HEK293 (cell line): ENCODE measurements around the gene ADORA3.

Experiments
- CTCF ChIP-seq: fragments of 450-650 bp; formaldehyde crosslinking; IDR thresholded peaks from 2 replicates; pipeline ENCODE4 v1.5.1; 2016; ENCODE audit warnings: missing biosample characterization, missing genetic modification characterization
- GLI4 ChIP-seq: fragments of 450-650 bp; formaldehyde crosslinking; IDR thresholded peaks from 2 replicates; pipeline ENCODE4 v1.5.1; 2016; ENCODE audit warnings: missing biosample characterization, missing genetic modification characterization
- PATZ1 ChIP-seq: fragments of 450-650 bp; formaldehyde crosslinking; IDR thresholded peaks from 2 replicates; pipeline ENCODE4 v1.5.1; 2016; ENCODE audit warnings: missing biosample characterization, missing genetic modification characterization
- PRDM1 ChIP-seq: fragments of 450-650 bp; formaldehyde crosslinking; IDR thresholded peaks from 2 replicates; pipeline ENCODE4; 2016; ENCODE audit warnings: missing biosample characterization, missing genetic modification characterization
- ZBTB21 ChIP-seq: fragments of 450-650 bp; formaldehyde crosslinking; IDR thresholded peaks from 2 replicates; pipeline ENCODE4 v1.5.1; 2017; ENCODE audit warnings: missing biosample characterization, missing genetic modification characterization
- ZBTB49 ChIP-seq: fragments of 450-650 bp; formaldehyde crosslinking; IDR thresholded peaks from 2 replicates; pipeline ENCODE4 v1.5.1; 2016; ENCODE audit warnings: missing biosample characterization, missing genetic modification characterization, low read depth
- ZNF138 ChIP-seq: fragments of 450-650 bp; formaldehyde crosslinking; IDR thresholded peaks from 2 replicates; pipeline ENCODE4 v1.5.1; 2016; ENCODE audit warnings: missing biosample characterization, missing genetic modification characterization, borderline replicate concordance
- ZNF148 ChIP-seq: fragments of 450-650 bp; formaldehyde crosslinking; IDR thresholded peaks from 2 replicates; pipeline ENCODE4 v1.5.0; 2017; ENCODE audit warnings: missing biosample characterization, missing genetic modification characterization, borderline replicate concordance
- ZNF16 ChIP-seq: fragments of 450-650 bp; formaldehyde crosslinking; IDR thresholded peaks from 2 replicates; pipeline ENCODE4 v1.5.1; 2016; ENCODE audit warnings: low read depth, missing biosample characterization, missing genetic modification characterization
- ZNF184 ChIP-seq: fragments of 450-650 bp; IDR thresholded peaks from 2 replicates; pipeline ENCODE4 v1.5.1; 2018; ENCODE audit warnings: missing biosample characterization, mild to moderate bottlenecking, missing genetic modification characterization
- ZNF266 ChIP-seq: fragments of 450-650 bp; formaldehyde crosslinking; IDR thresholded peaks from 2 replicates; pipeline ENCODE4 v1.5.1; 2016; ENCODE audit warnings: missing biosample characterization, missing genetic modification characterization, low read depth
- ZNF791 ChIP-seq: fragments of 450-650 bp; formaldehyde crosslinking; IDR thresholded peaks from 2 replicates; pipeline ENCODE4 v1.5.1; 2016; ENCODE audit warnings: missing biosample characterization, missing genetic modification characterization
- ZNF792 ChIP-seq: fragments of 450-650 bp; formaldehyde crosslinking; IDR thresholded peaks from 2 replicates; pipeline ENCODE4 v1.5.1; 2016; ENCODE audit warnings: missing biosample characterization, missing genetic modification characterization
- ZSCAN18 ChIP-seq: fragments of 450-650 bp; formaldehyde crosslinking; IDR thresholded peaks from 2 replicates; pipeline ENCODE4 v1.5.1; 2016; ENCODE audit warnings: missing biosample characterization, missing genetic modification characterization

- TF ChIP-seq CTCF (tag by site-specific recombination) (no peak), ZNF791 (tag by site-specific recombination) (no peak), ZNF266 (no peak), PRDM1 (tag by site-specific recombination) (no peak), ZNF148 (tag by site-specific recombination) (no peak), ZNF16 (no peak), GLI4 (tag by site-specific recombination) (no peak), PATZ1 (tag by site-specific recombination) (no peak), ZBTB49 (tag by site-specific recombination) (no peak), ZBTB21 (tag by site-specific recombination) (no peak), ZNF184 (no peak), ZSCAN18 (tag by site-specific recombination) (no peak), ZNF138 (no peak), ZNF792 (no peak)
Observed at GRCh38 chr1:111497592-111497991, 5.8 kb downstream of the ADORA3 start.
